H1 (cell line): ENCODE data around the gene FCRLA. TPM values are rescaled to one million over a fixed set of nuclear protein-coding genes. Genes with fewer than 3 reads are reported as not detected.

Experiments used
- BACH1 ChIP-seq: IDR thresholded peaks from 2 replicates; pipeline ENCODE4 v1.6.1; 2012; ENCODE audit warnings: low read length, improper control_type of control experiment
- CBX8 ChIP-seq: fragments of 300-800, 300-1000 bp; sonication (generic); IDR thresholded peaks from 2 replicates; pipeline ENCODE4 v1.7.1; 2016; ENCODE audit warnings: low read depth, low read length, borderline replicate concordance
- CHD7 ChIP-seq: fragments of 300-600 bp; sonication (generic); IDR thresholded peaks from 2 replicates; pipeline ENCODE4 v1.7.1; 2012; ENCODE audit warnings: low read length, moderate library complexity, mild to moderate bottlenecking, inconsistent platforms; ENCODE audit not compliant: insufficient replicate concordance
- polyA plus RNA-seq, 7 experiments: library from polyadenylated mRNA; depleted of rRNA in 3 of 7; stranded (reverse) in 5 of 7; unstranded in 2 of 7; fragments of >200 nt in 5 of 7; fragments of 200-250 nt in 2 of 7; gene quantifications; 1 replicate in 5 of 7; 2 replicates in 1 of 7; 4 replicates in 1 of 7; pipeline versions ENCODE4 v1.2.1 to v1.2.3, GENCODE V29; 2011 to 2013; ENCODE audit warnings: missing spikeins in 2 of 7, mixed read lengths in 2 of 7
- total RNA-seq: library from RNA; stranded (reverse); fragmentation: NEBNext Ultra II Directional; extraction: Animal tissue kit (Norgen Biotek cat#: 25700); gene quantifications from 2 replicates; pipeline ENCODE4 v1.2.1, GENCODE V29; 2021

Gene FCRLA
- total and polyA plus RNA-seq, 2 of the 8 experiments (the other 6 are each of a cell fraction or from before 2014, with no cell fraction given): not detected

- TF ChIP-seq CHD7 (no peak), BACH1 (no peak), CBX8 (no peak)
- TF ChIP-seq, all 59 proteins: peak for 0
These were observed 474 bp downstream of the FCRLA start (continued) for GRCh38 chr1:161707503-161707902.
